ENCODE data around the gene PAM16.

DNA sequence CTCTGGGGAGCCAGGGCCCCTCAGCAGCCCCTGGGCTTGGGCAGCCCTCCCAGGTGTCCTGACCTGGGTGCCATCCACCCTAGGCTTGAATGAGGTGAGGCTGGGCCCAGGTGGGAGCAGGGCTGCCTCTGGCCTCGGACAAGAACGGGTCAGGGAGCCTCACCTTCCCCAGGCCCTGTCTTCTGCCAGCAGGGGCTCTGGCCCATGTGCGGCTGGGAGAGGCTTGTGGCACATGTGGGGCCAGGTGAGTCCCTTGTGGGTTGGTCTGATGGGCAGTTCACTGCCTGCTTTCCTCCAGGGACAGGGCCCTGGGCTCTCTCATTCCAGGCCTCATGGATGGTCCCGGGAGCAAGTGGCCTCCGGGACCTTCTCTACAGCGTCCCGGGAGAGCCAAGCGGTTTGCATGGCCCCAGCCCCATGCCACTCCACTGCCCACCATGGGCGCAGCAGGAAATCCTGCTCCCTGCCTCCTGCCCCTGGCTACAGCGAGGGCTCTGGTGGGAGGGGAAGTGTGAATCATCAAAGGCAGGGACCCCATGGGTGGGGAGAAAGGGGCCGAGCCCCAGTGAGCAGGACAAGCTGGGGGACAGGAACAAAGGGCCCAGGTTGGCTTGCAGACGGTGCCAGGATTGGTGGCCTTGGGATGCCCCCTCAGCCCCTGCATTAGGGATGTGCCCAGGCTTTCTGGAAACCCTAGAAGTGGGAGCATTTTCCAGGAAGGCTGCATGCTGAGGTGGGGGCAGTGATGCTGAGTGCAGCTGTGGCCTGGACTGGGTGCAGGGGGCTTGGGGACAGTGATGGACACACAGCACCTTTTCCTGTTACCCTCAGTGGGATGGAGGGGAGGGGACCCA, 32.7 kb upstream of the PAM16 start:
- TF ChIP-seq, protein P1, sequence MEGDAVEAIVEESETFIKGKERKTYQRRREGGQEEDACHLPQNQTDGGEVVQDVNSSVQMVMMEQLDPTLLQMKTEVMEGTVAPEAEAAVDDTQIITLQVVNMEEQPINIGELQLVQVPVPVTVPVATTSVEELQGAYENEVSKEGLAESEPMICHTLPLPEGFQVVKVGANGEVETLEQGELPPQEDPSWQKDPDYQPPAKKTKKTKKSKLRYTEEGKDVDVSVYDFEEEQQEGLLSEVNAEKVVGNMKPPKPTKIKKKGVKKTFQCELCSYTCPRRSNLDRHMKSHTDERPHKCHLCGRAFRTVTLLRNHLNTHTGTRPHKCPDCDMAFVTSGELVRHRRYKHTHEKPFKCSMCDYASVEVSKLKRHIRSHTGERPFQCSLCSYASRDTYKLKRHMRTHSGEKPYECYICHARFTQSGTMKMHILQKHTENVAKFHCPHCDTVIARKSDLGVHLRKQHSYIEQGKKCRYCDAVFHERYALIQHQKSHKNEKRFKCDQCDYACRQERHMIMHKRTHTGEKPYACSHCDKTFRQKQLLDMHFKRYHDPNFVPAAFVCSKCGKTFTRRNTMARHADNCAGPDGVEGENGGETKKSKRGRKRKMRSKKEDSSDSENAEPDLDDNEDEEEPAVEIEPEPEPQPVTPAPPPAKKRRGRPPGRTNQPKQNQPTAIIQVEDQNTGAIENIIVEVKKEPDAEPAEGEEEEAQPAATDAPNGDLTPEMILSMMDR (IDR thresholded peaks at IDR 0.05; ENCODE audit: low read depth, low read length, poor library complexity, severe bottlenecking) = no peak
- no peak for TF ChIP-seq EZH2phosphoT487 (IDR thresholded peaks at IDR 0.05; ENCODE audit: borderline replicate concordance, low read length)
